DMS53 treated with DMSO at 0.1 percent for 48 hours (cell line): ENCODE measurements around the gene TRPM7.
"Not testable (repeated sequence)": the region's sequence is repeated elsewhere in the genome, so short reads cannot be mapped to it uniquely, and the experiment has no call there.

Source experiments
- DNase-seq: peaks from one replicate; lab custom pipeline; 2025; ENCODE audit not compliant: unreplicated experiment; lab: John Stamatoyannopoulos, UW

TRPM7 gene

GRCh38 chr15:50590288-50590687, 96.3 kb downstream of the TRPM7 start:
- DNase-seq: no peak

DNA sequence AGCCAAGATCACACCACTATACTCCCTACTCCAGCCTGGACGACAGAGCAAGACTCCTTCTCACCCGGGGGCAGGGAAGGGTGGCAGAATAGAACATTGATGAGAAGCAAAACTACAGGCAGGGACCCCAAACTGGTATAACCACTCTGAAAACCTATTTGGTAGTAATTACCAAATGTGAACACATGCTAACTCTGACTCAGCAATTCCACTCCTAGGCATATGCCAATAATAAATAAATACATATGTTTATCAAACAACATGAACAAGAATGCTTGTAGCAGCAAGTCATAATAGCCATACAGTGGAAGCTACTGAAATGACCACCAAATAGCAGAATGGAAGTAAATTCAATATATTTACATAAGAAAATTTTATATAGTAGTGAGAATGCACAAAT, 109.1 kb downstream of the TRPM7 start:
- DNase-seq: no peak

GRCh38 chr15:50576166-50576565, 110.4 kb downstream of the TRPM7 start:
- no peak for DNase-seq

GRCh38 chr15:50573842-50574241, 112.8 kb downstream of the TRPM7 start:
- not testable (repeated sequence) for DNase-seq

DNA sequence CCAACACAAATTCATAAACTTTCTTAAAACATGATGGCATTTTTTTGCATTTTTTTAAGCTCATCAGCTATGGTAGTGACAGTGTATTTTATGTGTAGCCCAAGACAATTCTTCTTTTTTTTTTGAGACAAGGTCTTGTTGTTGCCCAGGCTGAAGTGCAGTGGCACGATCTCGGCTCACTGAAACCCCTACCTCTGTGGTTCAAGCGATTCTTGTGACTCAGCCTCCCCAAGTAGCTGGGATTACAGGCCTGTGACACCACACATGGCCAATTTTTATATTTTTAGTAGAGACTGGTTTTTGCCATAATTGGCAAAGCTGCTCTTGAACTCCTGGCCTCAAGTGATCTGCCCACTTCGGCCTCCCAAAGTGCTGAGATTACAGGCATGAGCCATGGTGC, 122.8 kb downstream of the TRPM7 start:
- DNase-seq: no peak

DNA sequence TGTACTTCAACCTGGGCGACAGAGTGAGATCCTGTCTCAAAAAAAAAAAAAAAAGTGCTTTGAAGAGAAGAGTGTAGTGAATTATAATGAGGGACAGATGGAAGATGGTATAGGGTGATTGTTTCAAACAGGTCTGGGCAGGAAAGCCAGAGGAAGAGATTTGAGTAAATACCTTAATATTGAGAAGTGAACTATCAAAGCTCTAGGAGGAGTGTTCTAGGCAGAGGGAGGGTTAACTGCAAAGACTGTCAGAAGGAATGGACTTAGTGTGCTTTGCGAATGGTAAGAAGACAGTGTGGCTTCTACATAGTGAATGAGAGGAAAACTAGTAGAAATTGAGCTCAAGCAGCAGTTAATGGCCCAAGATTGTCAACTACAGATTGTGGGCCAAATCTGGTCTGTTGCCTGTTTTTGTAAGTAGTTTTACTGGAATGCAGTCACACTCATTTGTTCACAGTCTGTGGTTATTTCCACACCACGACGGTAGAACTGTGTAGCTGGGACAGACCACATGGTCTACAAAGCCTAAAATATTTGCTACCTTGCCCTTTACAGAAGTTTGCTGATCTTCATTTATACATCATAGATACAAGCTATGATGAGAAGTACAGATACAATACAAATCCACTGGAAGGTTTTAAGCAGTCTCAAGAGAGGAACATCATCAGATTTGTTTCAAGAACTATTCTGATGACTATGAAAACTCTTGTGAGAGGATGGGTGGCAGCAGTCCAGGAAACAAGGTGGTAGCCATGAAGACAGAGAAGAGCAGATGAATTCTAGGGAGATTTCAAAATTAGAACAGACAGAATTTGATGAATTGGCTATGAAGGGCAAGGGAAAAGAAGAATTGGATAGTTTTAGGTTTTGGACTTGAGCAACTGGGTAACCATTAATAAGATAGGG, 123.6 kb downstream of the TRPM7 start:
- DNase-seq: no peak

DNA sequence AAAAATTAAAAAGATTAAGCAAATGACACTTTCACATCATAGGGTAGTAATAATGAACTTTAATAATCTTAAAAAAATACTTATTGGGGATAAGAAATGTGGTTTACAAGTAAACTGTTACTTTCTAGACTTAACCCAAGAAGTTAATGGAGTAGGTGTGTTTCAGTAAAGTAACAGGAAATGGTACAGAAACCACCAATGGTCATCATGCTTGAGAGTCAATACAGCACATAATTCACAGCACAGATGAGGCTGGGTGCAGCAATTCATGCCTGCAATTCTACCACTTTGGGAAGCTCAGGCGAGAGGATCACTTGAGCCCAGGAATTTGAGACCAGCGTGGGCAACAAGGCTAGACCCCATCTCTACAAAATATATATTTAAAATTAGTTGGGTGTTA, 128.6 kb downstream of the TRPM7 start:
- DNase-seq: no peak

- DNase-seq: no peak
Observed at GRCh38 chr15:50556642-50557371, 129.8 kb downstream of the TRPM7 start.

DNA sequence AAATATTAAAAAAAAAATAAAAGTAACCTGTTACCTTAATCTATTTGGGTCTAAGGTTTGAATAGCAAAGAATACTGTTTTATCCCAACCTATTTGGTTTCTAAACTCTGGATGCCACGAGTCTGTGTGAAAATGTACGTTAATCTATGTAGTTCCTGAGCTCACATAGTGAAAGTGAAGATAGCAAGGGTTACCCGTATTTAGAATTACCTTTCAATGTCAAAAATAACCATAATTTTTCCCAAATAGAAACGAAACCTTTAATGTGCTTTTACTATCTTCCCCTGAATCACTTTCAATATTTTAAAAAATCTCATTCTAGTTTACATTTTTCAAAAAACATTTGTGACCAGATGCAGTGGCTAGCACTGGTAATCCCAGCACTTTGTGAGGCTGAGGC, 134.4 kb downstream of the TRPM7 start:
- no peak for DNase-seq

DNA sequence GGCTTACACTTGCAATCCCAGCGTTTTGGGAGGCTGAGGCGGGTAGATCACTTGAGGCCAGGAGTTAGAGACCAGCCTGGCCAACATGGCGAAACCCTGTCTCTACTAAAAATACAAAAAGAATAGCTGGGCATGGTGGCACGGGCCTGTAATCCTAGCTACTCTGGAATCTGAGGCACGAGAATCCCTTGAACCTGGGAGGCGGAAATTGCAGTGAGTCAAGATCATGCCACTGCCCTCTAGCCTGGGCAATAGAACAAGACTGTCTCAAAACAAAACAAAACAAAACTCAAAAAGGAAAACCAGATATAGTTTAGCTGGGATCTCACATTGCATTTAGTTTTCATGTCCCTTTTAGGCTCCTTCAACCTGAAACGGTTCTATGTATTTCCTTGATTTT, 137.3 kb downstream of the TRPM7 start:
- DNase-seq: no peak

GRCh38 chr15:50546566-50546965, 140.0 kb downstream of the TRPM7 start, which contains the start of gene USP50:
TSS of gene USP50 (minus strand) at chr15:50546666. CDS start at chr15:50546525, 141 bp downstream.
- no peak for DNase-seq

- no peak for DNase-seq
Observed at GRCh38 chr15:50544368-50544767, 142.2 kb downstream of the TRPM7 start.

DNA sequence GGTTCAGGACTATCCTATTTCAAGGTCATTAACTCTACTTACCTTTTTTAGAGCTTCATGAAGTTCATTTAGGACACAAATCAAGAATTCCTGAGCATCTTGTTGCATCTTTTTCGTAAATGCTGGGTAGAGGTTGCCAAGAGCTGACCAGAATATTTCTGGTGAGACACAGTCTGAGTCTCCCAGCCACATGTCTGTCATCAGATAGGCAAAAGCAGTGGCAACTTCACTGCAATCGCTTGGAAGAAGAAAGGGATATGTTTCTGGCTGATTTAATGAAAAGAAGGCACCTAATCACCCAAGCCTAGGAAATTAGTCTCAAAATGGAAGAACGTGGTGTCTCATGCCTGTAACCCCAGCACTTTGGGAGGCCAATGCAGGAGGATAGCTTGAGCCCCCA, 143.0 kb downstream of the TRPM7 start:
- DNase-seq: no peak

DNA sequence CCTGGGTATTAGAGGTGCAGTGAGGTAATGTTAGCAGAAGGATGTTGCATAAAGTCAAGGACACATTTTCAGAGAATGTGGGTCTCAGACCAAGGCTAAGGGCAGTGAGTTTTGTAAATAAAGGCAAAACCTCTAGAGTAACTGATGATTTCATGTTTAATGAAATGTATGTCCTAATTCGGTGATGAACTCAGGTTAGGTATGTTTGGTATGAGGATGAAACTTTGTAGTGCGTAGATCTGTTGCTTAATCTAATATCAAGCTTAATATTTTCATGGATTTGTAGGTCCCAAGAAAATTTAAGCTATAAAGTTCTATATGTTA, 143.7 kb downstream of the TRPM7 start:
- no peak for DNase-seq

- no peak for DNase-seq
Observed at GRCh38 chr15:50531766-50532165, 154.8 kb downstream of the TRPM7 start.

DNA sequence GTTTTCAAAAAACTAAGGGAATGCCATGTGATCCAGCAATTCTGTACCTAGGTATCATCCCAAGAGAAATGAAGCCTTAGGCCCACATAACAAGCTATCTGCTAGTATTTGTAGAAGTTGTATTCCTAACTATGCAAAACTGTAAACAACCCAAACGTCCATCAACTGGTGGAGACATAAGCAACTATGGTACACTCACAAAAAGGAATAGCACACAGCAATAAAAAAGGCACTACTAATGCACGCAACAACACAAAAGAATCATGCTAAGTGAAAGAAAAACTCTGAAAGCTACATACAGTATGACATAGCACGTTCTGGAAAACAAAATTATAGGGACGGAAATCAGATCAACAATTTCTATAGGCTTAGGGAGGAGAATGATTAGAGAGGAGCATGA, 155.4 kb downstream of the TRPM7 start:
- DNase-seq: no peak

DNA sequence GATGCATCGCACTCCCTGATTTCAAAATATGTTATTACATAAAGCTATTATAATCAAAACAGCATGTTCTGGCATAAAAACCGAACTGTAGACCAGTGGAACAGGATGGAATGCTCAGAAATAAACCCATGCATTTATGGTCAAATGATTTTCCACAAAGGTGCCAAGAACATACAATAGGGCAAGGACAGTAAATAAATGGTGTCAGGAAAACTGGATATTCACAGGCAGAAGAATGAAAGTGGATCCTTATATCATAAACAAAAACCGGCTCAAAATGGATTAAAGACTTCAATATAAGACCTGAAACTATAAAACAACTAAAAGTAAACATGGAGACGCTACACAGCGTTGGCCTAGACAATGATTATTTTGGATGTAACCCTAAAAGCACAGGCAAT, 162.7 kb downstream of the TRPM7 start:
- DNase-seq: no peak

GRCh38 chr15:50519740-50520425, 166.7 kb downstream of the TRPM7 start:
- no peak for DNase-seq

DNA sequence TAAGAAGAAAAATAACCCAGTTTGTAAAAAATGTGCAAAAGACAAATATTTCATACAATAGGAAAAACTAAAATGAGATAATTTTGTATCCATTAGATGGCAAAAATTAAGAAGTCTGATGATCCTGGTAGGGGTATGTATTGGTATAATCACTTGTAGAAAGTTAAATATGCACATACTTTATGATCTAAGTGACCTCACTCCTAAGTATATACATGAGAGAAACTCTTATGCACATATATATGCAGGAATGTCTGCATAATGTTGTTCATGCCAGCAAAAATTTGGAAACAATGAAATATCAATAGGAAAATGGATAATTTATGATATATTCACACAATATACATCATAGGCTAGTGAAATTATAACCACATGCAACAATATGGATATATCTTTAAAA, 173.6 kb downstream of the TRPM7 start:
- no peak for DNase-seq
